TTC549 (cell line): ENCODE measurements around the gene SLC9A9.
"Not testable (repeated sequence)": the region's sequence is repeated elsewhere in the genome, so short reads cannot be mapped to it uniquely, and the experiment has no call there.

Experiments used
- FAIRE-seq: peaks from 2 replicates; lab custom pipeline; 2012; peaks lifted over from hg19 to GRCh38; lab: Jason Lieb, UNC

The SLC9A9 gene

GRCh38 chr3:143450632-143451031 lies 397.6 kb downstream of the SLC9A9 start:
- FAIRE-seq = no peak

- no peak for FAIRE-seq
These were observed 400.8 kb downstream of the SLC9A9 start for GRCh38 chr3:143447491-143447890.

GRCh38 chr3:143445118-143445517 lies 403.1 kb downstream of the SLC9A9 start:
- no peak for FAIRE-seq

- no peak for FAIRE-seq
These were observed 404.4 kb downstream of the SLC9A9 start for GRCh38 chr3:143443851-143444331.

- no peak for FAIRE-seq
These were observed 405.3 kb downstream of the SLC9A9 start for GRCh38 chr3:143442814-143443447.

- FAIRE-seq = no peak
These were observed 406.6 kb downstream of the SLC9A9 start for GRCh38 chr3:143441516-143442171.

- FAIRE-seq = no peak
These were observed 408.5 kb downstream of the SLC9A9 start for GRCh38 chr3:143439817-143440216.

- FAIRE-seq = no peak
These were observed 410.9 kb downstream of the SLC9A9 start for GRCh38 chr3:143437405-143437804.

GRCh38 chr3:143436231-143436930 lies 411.9 kb downstream of the SLC9A9 start:
- FAIRE-seq = no peak

- FAIRE-seq = no peak
These were observed 414.4 kb downstream of the SLC9A9 start for GRCh38 chr3:143433787-143434378.

GRCh38 chr3:143431298-143431697 lies 417.0 kb downstream of the SLC9A9 start:
- FAIRE-seq = not testable (repeated sequence)

GRCh38 chr3:143430568-143430967 lies 417.7 kb downstream of the SLC9A9 start:
- FAIRE-seq = no peak

- FAIRE-seq = no peak
These were observed 418.4 kb downstream of the SLC9A9 start for GRCh38 chr3:143429628-143430514.

GRCh38 chr3:143428294-143428693 lies 420.0 kb downstream of the SLC9A9 start:
- FAIRE-seq = no peak

- no peak for FAIRE-seq
These were observed 420.6 kb downstream of the SLC9A9 start for GRCh38 chr3:143427631-143428030.

- no peak for FAIRE-seq
These were observed 423.4 kb downstream of the SLC9A9 start for GRCh38 chr3:143424874-143425273.

- no peak for FAIRE-seq
These were observed 426.7 kb downstream of the SLC9A9 start for GRCh38 chr3:143421556-143421955.

GRCh38 chr3:143419611-143420010 lies 428.7 kb downstream of the SLC9A9 start:
- no peak for FAIRE-seq

GRCh38 chr3:143418391-143418790 lies 429.9 kb downstream of the SLC9A9 start:
- no peak for FAIRE-seq

- FAIRE-seq = no peak
These were observed 432.0 kb downstream of the SLC9A9 start for GRCh38 chr3:143416229-143416628.

GRCh38 chr3:143414571-143415253 lies 433.6 kb downstream of the SLC9A9 start:
- no peak for FAIRE-seq
